HG02759 (cell line): ENCODE measurements around the gene CTNNA3.

ENCODE experiments used
- ATAC-seq: cut with Tn5 transposase; IDR thresholded peaks from one replicate; pipeline ENCODE4 v1.9.1; 2021; ENCODE audit warnings: mild to moderate bottlenecking, moderate library complexity; ENCODE audit not compliant: unreplicated experiment

The CTNNA3 gene

GRCh38 chr10:66038623-66039022 lies 1657.4 kb downstream of the CTNNA3 start:
- ATAC-seq, result no peak

GRCh38 chr10:66026321-66026720 lies 1669.7 kb downstream of the CTNNA3 start:
- ATAC-seq, result no peak

- ATAC-seq, result no peak
Measured at GRCh38 chr10:66025186-66025585, 1670.8 kb downstream of the CTNNA3 start.

- no peak for ATAC-seq
Measured at GRCh38 chr10:66021423-66021822, 1674.6 kb downstream of the CTNNA3 start.

GRCh38 chr10:66008221-66008620 lies 1687.8 kb downstream of the CTNNA3 start:
- ATAC-seq, result no peak

GRCh38 chr10:66006411-66006810 lies 1689.6 kb downstream of the CTNNA3 start:
- ATAC-seq, result no peak

- ATAC-seq, result no peak
Measured at GRCh38 chr10:65993451-65993850, 1702.5 kb downstream of the CTNNA3 start.

GRCh38 chr10:65968871-65969270 lies 1727.1 kb downstream of the CTNNA3 start:
- no peak for ATAC-seq

GRCh38 chr10:65968437-65968836 lies 1727.6 kb downstream of the CTNNA3 start:
- ATAC-seq, result no peak

GRCh38 chr10:65964205-65964604 lies 1731.8 kb downstream of the CTNNA3 start:
- no peak for ATAC-seq

- no peak for ATAC-seq
Measured at GRCh38 chr10:65952086-65952485, 1743.9 kb downstream of the CTNNA3 start.

- ATAC-seq, result no peak
Measured at GRCh38 chr10:65950075-65950474, 1745.9 kb downstream of the CTNNA3 start.

- no peak for ATAC-seq
Measured at GRCh38 chr10:65949526-65949925, 1746.5 kb downstream of the CTNNA3 start.

GRCh38 chr10:65945061-65945460 lies 1750.9 kb downstream of the CTNNA3 start:
- no peak for ATAC-seq

- ATAC-seq, result no peak
Measured at GRCh38 chr10:65943451-65943850, 1752.5 kb downstream of the CTNNA3 start.

GRCh38 chr10:65940816-65941662 lies 1755.0 kb downstream of the CTNNA3 start:
- no peak for ATAC-seq

GRCh38 chr10:65940105-65940504 lies 1755.9 kb downstream of the CTNNA3 start:
- ATAC-seq, result no peak

- ATAC-seq, result no peak
Measured at GRCh38 chr10:65931291-65932070, 1764.5 kb downstream of the CTNNA3 start.

GRCh38 chr10:65911151-65911835 lies 1784.7 kb downstream of the CTNNA3 start:
- no peak for ATAC-seq

GRCh38 chr10:65910209-65910608 lies 1785.8 kb downstream of the CTNNA3 start:
- no peak for ATAC-seq

GRCh38 chr10:65907199-65907712 lies 1788.7 kb downstream of the CTNNA3 start:
- ATAC-seq, result no peak
